Measurements from ENCODE around the gene SMOC2. TPM values are rescaled to one million over a fixed set of nuclear protein-coding genes. Genes with fewer than 3 reads are reported as not detected.

The SMOC2 gene
- polyA plus RNA-seq, 2 of the 4 experiments (the other 2 are of a cell fraction): not detected

DNA sequence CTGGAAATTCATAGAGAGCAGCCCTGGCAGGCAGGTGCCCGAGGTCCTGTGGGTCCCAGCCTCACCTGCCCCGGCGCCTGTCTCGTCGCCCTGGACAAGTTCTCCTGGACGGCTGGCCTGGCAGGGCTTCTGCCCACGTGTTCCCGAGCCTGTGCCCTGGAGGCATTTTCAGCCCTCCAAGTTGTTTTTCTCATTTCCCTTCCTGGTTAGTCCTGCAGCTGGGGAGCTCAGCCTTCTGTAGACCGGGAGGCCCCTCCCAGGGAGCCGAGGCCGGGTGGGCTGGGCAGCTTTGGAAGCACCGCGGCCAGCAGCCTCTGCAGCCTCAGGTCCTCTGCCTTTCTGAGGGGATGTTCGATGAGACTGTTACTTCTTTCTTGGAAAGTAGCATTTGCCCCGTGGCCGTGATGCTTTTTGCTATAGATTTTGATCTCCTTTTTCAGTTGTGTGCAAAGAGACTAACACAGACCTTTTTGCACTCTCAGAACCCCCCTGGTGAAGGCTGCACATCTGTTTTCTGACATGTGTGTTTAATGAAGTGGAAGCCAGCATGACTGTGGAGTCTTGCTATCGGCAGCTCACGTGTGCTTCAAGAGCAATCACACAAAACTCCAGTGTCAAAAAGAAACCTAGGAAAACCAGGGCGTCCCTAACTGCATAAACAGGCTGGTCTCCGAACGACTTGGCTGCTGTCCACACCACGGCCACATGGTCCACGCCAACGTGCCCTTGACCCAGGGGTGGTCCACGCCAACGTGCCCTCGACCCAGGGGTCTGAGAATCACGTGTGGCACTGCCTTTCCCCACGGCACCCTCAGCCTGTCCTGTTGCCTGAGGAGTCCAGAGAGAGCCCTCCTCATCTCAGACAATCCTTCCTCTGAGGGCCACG lies 207.5 kb downstream of the SMOC2 start:
- no peak overlapping the region for H3K27ac ChIP-seq
- CTCF ChIA-PET: no interaction called here
- ATAC-seq (peak in 1 of 2 experiments; percentile 28; a peak in 2 of 6 replicates), FAIRE-seq (no peak), DNase-seq (ENCODE audit: low read depth in 1 of 2, low spot score in 1 of 2) (no peak)
- peak overlapping the region; percentile 38; the same call in 1 of the 3 replicates for H3K4me2 ChIP-seq
- POLR2A ChIA-PET: no interaction called here
- H3K9me3 ChIP-seq: no peaks in the 10 kb centered on the region
- 33% methylated on average over 14 of the region's 30 CpGs for WGBS (ENCODE audit: missing lambda C conversion rate)
- no peaks in the 10 kb centered on the region for H3K4me1 ChIP-seq
- H3K4me3 ChIP-seq: no peak overlapping the region
- TF ChIP-seq BHLHE40 (IDR thresholded peaks at IDR 0.05; ENCODE audit: low read depth, low read length) (no peak), ZFP36 (IDR thresholded peaks at IDR 0.05; ENCODE audit: borderline replicate concordance, partially characterized antibody) (no peak), HMGXB4 (CRISPR knock-in tag; IDR thresholded peaks at IDR 0.05; ENCODE audit: borderline replicate concordance) (no peak), MAFK (IDR thresholded peaks at IDR 0.05; ENCODE audit: partially characterized antibody) (no peak), HOXB13 (CRISPR knock-in tag; IDR thresholded peaks at IDR 0.05; ENCODE audit: low read depth) (no peak), EP300 (IDR thresholded peaks at IDR 0.05) (no peak), CBX8 (IDR thresholded peaks at IDR 0.05) (no peak), FOSL2 (IDR thresholded peaks at IDR 0.05) (no peak), FOSL2 (CRISPR knock-in tag; IDR thresholded peaks at IDR 0.05) (no peak), MAZ (IDR thresholded peaks at IDR 0.05; ENCODE audit: borderline replicate concordance, low read depth, low read length) (no peak), RARB (CRISPR knock-in tag; IDR thresholded peaks at IDR 0.05) (no peak), HOXB5 (CRISPR knock-in tag; IDR thresholded peaks at IDR 0.05) (no peak), SMC3 (IDR thresholded peaks at IDR 0.05) (no peak), RNF2 (IDR thresholded peaks at IDR 0.05; ENCODE audit: borderline replicate concordance, low read depth) (no peak), ZSCAN20 (CRISPR knock-in tag; IDR thresholded peaks at IDR 0.05) (no peak), ATOH8 (CRISPR knock-in tag; IDR thresholded peaks at IDR 0.05; ENCODE audit: low read depth) (no peak), EHMT2 (IDR thresholded peaks at IDR 0.05; ENCODE audit: low read depth) (no peak), KDM1A (IDR thresholded peaks at IDR 0.05; ENCODE audit: low read depth) (no peak), TFCP2L1 (CRISPR knock-in tag; IDR thresholded peaks at IDR 0.05) (no peak)
- TF ChIP-seq, protein P1, sequence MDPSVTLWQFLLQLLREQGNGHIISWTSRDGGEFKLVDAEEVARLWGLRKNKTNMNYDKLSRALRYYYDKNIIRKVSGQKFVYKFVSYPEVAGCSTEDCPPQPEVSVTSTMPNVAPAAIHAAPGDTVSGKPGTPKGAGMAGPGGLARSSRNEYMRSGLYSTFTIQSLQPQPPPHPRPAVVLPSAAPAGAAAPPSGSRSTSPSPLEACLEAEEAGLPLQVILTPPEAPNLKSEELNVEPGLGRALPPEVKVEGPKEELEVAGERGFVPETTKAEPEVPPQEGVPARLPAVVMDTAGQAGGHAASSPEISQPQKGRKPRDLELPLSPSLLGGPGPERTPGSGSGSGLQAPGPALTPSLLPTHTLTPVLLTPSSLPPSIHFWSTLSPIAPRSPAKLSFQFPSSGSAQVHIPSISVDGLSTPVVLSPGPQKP (IDR thresholded peaks at IDR 0.05; ENCODE audit: low read depth, low read length): no peak
- TF ChIP-seq, protein P2, sequence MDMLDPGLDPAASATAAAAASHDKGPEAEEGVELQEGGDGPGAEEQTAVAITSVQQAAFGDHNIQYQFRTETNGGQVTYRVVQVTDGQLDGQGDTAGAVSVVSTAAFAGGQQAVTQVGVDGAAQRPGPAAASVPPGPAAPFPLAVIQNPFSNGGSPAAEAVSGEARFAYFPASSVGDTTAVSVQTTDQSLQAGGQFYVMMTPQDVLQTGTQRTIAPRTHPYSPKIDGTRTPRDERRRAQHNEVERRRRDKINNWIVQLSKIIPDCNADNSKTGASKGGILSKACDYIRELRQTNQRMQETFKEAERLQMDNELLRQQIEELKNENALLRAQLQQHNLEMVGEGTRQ (IDR thresholded peaks at IDR 0.05): no peak

DNA sequence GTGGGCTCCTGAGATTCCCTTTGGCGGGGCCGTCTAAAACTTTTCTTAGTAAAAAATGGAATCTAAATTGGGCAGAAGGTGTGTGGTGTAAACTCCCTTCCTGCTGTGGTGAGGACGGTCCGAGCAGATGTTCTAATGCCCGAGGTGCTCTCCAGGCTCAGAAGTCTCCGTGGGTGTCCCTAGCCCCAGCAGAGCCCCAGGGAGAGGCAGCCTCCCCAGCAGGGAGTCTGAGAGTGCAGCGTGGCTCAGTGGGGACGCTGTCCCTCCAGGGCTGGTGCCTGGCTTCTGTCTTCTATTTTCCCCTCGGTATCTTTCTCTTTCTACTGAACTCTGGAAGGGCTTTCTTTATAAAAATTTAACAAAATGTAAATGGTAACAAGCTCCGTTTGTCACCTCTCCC lies 208.2 kb downstream of the SMOC2 start:
- H3K4me2 ChIP-seq: no peak overlapping the region
- H3K9me3 ChIP-seq: no peaks in the 10 kb centered on the region
- H3K4me3 ChIP-seq: no peak overlapping the region
- ChIA-PET POLR2A (no interaction called here), CTCF (no interaction called here)
- WGBS (ENCODE audit: missing lambda C conversion rate): 34% methylated on average over 10 of the region's 10 CpGs
- ATAC-seq (no peak), FAIRE-seq (no peak), DNase-seq (ENCODE audit: low read depth in 1 of 2, low spot score in 1 of 2) (no peak)
- no peak overlapping the region for H3K27ac ChIP-seq
- no peaks in the 10 kb centered on the region for H3K4me1 ChIP-seq
- TF ChIP-seq RCOR1 (IDR thresholded peaks at IDR 0.05; ENCODE audit: low read depth, low read length) (no peak), ZNF302 (CRISPR knock-in tag; IDR thresholded peaks at IDR 0.05) (no peak), RFX5 (IDR thresholded peaks at IDR 0.05) (no peak), E2F6 (IDR thresholded peaks at IDR 0.05; ENCODE audit: borderline replicate concordance, low read depth) (no peak), PHF8 (IDR thresholded peaks at IDR 0.05; ENCODE audit: borderline replicate concordance, low read depth) (no peak), CHD2 (IDR thresholded peaks at IDR 0.05; ENCODE audit: low read length, partially characterized antibody) (no peak), HOXB5 (CRISPR knock-in tag; IDR thresholded peaks at IDR 0.05) (no peak), RAD21 (conservative IDR thresholded peaks at IDR 0.05 in 1 of 2, IDR thresholded peaks at IDR 0.05 in 1 of 2) (no peak)
- TF ChIP-seq, protein P2 (IDR thresholded peaks at IDR 0.05): no peak
- TF ChIP-seq, protein P3, sequence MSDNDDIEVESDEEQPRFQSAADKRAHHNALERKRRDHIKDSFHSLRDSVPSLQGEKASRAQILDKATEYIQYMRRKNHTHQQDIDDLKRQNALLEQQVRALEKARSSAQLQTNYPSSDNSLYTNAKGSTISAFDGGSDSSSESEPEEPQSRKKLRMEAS (IDR thresholded peaks at IDR 0.05): no peak
- TF ChIP-seq, protein P1 (IDR thresholded peaks at IDR 0.05; ENCODE audit: low read depth, low read length): no peak

Data from A549 (cell line).